Measurements from ENCODE around the gene ARHGAP24. TPM values are rescaled to one million over a fixed set of nuclear protein-coding genes. Genes with fewer than 3 reads are reported as not detected.

Gene ARHGAP24
- total and polyA plus RNA-seq, 4 donors, result 1.8 to 15.2 (median 3.3) TPM

GRCh38 chr4:85673540-85673939, 198.6 kb downstream of the ARHGAP24 start:
- TF ChIP-seq ZBTB33 (IDR thresholded peaks at IDR 0.05) (no peak), SP1 (IDR thresholded peaks at IDR 0.05) (no peak), JUND (IDR thresholded peaks at IDR 0.05) (no peak), MAX (IDR thresholded peaks at IDR 0.05) (no peak), NR2F2 (IDR thresholded peaks at IDR 0.05) (no peak), TAF1 (conservative IDR thresholded peaks at IDR 0.05) (no peak), RXRA (IDR thresholded peaks at IDR 0.05) (no peak), CTCF (IDR thresholded peaks at IDR 0.05; ENCODE audit: low read depth, low read length, missing input control) (no peak)
- TF ChIP-seq, protein P1, sequence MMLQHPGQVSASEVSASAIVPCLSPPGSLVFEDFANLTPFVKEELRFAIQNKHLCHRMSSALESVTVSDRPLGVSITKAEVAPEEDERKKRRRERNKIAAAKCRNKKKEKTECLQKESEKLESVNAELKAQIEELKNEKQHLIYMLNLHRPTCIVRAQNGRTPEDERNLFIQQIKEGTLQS (IDR thresholded peaks at IDR 0.05), result no peak
- Histone ChIP-seq H3K9ac (ENCODE audit: low read depth in 1 of 2, low read length in 2 of 2) (no peak overlapping the region), H3K27me3 (ENCODE audit: control insufficient read depth in 4 of 4, insufficient read depth in 4 of 4, low read length in 3 of 4) (peaks cover 0 to 5% (median 0%) of the 10 kb centered on the region in 4 donors), H3K36me3 (ENCODE audit: control insufficient read depth in 4 of 4, insufficient read depth in 3 of 4, low read depth in 1 of 4, low read length in 3 of 4) (no peaks in the 10 kb centered on the region), H3K27ac (ENCODE audit: low read depth in 1 of 2, low read length in 2 of 2) (no peak overlapping the region), H3K9me3 (ENCODE audit: control insufficient read depth in 4 of 4, low read length in 3 of 4) (no peaks in the 10 kb centered on the region), H3K4me1 (ENCODE audit: control insufficient read depth in 4 of 4, insufficient read depth in 4 of 4, low read length in 3 of 4) (no peaks in the 10 kb centered on the region), H3K4me3 (ENCODE audit: low read depth in 1 of 3, low read length in 3 of 3) (no peak overlapping the region)
- no peak for DNase-seq (ENCODE audit: low spot score)
- WGBS, result 82% methylated on average over 2 of the region's 2 CpGs

GRCh38 chr4:85675076-85676049, 200.4 kb downstream of the ARHGAP24 start:
- DNase-seq (ENCODE audit: low spot score), result no peak
- no peak overlapping the region for H3K9ac ChIP-seq (ENCODE audit: low read depth in 1 of 2, low read length in 2 of 2)
- no peaks in the 10 kb centered on the region for H3K4me1 ChIP-seq (ENCODE audit: control insufficient read depth in 4 of 4, insufficient read depth in 4 of 4, low read length in 3 of 4)
- no peak overlapping the region for H3K4me3 ChIP-seq (ENCODE audit: low read depth in 1 of 3, low read length in 3 of 3)
- no peak for TF ChIP-seq JUND (IDR thresholded peaks at IDR 0.05)
- no peak for TF ChIP-seq HNF4A (conservative IDR thresholded peaks at IDR 0.05)
- TF ChIP-seq, protein P2, sequence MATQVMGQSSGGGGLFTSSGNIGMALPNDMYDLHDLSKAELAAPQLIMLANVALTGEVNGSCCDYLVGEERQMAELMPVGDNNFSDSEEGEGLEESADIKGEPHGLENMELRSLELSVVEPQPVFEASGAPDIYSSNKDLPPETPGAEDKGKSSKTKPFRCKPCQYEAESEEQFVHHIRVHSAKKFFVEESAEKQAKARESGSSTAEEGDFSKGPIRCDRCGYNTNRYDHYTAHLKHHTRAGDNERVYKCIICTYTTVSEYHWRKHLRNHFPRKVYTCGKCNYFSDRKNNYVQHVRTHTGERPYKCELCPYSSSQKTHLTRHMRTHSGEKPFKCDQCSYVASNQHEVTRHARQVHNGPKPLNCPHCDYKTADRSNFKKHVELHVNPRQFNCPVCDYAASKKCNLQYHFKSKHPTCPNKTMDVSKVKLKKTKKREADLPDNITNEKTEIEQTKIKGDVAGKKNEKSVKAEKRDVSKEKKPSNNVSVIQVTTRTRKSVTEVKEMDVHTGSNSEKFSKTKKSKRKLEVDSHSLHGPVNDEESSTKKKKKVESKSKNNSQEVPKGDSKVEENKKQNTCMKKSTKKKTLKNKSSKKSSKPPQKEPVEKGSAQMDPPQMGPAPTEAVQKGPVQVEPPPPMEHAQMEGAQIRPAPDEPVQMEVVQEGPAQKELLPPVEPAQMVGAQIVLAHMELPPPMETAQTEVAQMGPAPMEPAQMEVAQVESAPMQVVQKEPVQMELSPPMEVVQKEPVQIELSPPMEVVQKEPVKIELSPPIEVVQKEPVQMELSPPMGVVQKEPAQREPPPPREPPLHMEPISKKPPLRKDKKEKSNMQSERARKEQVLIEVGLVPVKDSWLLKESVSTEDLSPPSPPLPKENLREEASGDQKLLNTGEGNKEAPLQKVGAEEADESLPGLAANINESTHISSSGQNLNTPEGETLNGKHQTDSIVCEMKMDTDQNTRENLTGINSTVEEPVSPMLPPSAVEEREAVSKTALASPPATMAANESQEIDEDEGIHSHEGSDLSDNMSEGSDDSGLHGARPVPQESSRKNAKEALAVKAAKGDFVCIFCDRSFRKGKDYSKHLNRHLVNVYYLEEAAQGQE (IDR thresholded peaks at IDR 0.05), result no peak
- TF ChIP-seq NR2F2 (IDR thresholded peaks at IDR 0.05), result no peak
- TF ChIP-seq EGR1 (IDR thresholded peaks at IDR 0.05; ENCODE audit: low read depth in 2 of 2), result no peak
- no peak for TF ChIP-seq HNF4G (IDR thresholded peaks at IDR 0.05)
- no peak for TF ChIP-seq ZBTB33 (IDR thresholded peaks at IDR 0.05)
- TF ChIP-seq YY1 (IDR thresholded peaks at IDR 0.05), result no peak
- TF ChIP-seq TAF1 (conservative IDR thresholded peaks at IDR 0.05), result no peak
- TF ChIP-seq, protein P1 (IDR thresholded peaks at IDR 0.05), result no peak
- TF ChIP-seq RAD21 (IDR thresholded peaks at IDR 0.05), result no peak
- no peak for TF ChIP-seq FOXA2 (IDR thresholded peaks at IDR 0.05)
- TF ChIP-seq GABPA (IDR thresholded peaks at IDR 0.05 in 1 of 2, conservative IDR thresholded peaks at IDR 0.05 in 1 of 2), result no peak
- TF ChIP-seq CTCF (IDR thresholded peaks at IDR 0.05; ENCODE audit: low read depth, low read length, missing input control), result no peak
- H3K36me3 ChIP-seq (ENCODE audit: control insufficient read depth in 4 of 4, insufficient read depth in 3 of 4, low read depth in 1 of 4, low read length in 3 of 4), result no peaks in the 10 kb centered on the region
- H3K9me3 ChIP-seq (ENCODE audit: control insufficient read depth in 4 of 4, low read length in 3 of 4), result no peaks in the 10 kb centered on the region
- H3K27ac ChIP-seq (ENCODE audit: low read depth in 1 of 2, low read length in 2 of 2), result no peak overlapping the region
- H3K27me3 ChIP-seq (ENCODE audit: control insufficient read depth in 4 of 4, insufficient read depth in 4 of 4, low read length in 3 of 4), result peaks cover 0 to 5% (median 0%) of the 10 kb centered on the region in 4 donors
- WGBS, result 85% methylated on average over 7 of the region's 7 CpGs

All from liver (tissue), 9 donors.